Dermis blood vessel endothelial cell (primary cell): ENCODE results near the gene PUDP. TPM values are rescaled to one million over a fixed set of nuclear protein-coding genes. Genes with fewer than 3 reads are reported as not detected.
"Not testable (repeated sequence)": the region's sequence is repeated elsewhere in the genome, so short reads cannot be mapped to it uniquely, and the experiment has no call there.

Source experiments
- DNase-seq: peaks from one replicate; pipeline ENCODE4 v3.0.0; 2010
- total RNA-seq: library from RNA; depleted of rRNA; stranded (reverse); fragments of >200 nt; gene quantifications from 2 replicates; pipeline ENCODE4 v1.2.3, GENCODE V29; 2014

PUDP gene
- total RNA-seq, 1 donor from 2014 or later = 11.4 TPM

DNA sequence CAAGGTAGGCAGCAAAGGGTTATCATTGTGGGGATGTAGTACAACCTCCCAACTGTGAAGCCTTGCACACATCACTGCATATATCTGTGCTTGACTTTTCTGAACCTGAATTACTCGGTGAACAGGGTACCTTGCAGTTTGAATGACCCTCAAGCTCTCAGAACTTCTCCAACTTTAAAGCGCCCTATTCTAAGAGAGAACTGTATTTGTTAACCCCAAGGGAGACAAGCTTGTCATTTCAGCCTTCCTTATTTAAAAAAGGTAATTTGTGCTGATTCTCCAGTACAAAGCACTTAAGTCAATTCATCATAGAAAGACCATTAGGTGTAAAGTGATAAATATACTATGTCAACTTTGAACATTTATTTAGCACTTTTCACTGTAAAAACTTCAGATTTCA is 122.5 kb downstream of the PUDP start:
- no peak for DNase-seq

DNA sequence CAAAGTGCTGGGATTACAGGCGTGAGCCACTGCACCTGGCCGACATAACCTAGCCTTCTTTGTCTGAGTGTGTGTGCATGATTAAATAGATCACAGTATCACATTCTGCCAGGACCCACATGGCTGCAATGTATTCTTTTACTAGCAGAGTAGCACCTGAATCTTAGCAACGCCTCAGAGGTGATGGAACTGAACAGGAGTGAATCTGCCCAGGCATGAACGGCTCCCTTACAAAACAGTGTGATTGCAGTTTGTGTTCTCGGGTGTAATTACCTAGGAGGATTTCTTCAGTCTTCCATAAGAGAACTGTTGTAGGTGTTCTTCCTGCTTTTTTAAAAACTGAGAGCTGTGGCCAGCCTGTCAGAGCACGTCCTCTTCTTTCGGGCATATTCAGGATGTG is 123.1 kb downstream of the PUDP start:
- no peak for DNase-seq

DNA sequence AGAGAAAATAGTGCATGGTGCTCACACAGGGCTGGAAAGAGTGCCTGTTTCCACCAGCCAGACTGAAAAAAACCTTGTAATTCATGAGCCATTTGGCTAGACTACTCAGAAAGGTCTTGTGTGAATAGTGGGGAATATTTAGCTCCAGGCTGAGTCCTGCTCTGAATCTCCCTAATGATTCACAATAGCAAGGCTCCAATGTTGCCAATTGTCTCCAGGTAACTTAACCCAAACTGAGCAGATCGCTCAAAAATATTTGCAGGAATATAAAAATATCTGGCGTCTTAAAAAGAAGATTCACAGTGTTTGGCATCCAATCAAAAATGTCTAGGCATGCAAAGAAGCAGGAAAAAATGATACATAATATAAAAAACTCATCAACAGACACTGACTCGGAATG is 125.0 kb downstream of the PUDP start:
- not testable (repeated sequence) for DNase-seq

DNA sequence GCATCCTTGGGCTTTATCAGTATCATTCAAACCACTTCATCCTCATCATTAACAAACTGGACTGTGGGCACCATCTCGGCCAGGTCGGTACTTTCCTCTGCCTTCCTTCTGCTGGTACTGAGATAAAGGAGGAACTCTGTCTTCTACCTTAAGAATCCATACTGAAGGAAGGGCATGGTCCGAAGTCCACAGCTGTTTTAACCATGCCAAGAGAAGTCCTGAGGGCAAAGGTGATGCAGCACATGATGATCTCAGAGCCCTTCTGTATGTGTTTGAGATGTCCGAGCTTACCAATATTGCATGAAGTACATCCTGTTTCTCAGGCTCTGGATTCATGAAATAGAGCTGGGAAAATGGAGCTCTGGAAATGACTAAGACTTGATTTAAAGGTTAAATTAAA is 126.0 kb downstream of the PUDP start:
- no peak for DNase-seq

DNA sequence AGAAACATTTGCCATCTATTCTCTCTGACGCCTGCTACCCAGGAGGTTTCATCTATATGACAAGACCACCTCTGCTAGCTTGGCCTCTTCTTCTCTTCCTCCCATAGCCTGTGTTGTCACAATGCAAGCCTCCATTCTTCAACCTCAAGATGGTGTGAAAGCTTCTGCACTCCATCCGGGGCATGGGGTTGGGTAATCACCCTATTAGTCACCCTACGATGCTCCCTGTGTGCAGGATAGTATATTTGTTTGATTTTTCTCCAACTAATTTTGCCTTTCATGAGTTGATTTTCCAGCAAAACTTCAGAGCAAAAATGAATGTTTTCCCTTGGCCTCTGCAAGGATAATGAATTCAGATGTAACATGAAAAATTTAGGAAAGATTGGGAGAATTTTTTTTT is 128.4 kb downstream of the PUDP start:
- DNase-seq = no peak

DNA sequence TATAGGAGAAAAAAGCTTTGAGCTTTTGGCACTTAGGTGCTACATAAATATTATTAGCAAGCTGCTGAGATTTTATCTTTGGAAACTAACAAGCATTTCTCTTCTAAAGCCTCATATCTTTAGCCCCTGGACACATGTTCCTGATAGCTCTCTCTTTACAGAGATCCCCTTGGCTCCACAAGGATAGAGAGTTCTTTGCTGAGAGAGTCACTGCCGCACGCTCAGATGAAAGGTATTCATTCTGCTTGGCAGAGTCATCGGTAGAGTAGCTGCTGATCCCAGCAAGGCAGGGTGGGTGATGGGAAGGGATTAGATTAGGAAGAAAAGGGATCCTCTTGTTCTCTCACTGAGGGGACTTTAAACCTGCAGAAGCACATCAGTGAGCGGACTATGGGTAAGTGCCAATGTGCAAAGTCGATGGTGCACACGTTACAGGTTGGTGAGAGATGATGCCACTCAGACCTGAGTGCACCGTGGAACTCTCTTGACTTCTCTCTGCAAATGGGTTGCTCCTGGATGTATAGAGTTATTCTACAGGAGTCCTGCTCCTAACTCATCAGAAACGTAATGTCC is 135.6 kb downstream of the PUDP start:
- not testable (repeated sequence) for DNase-seq

DNA sequence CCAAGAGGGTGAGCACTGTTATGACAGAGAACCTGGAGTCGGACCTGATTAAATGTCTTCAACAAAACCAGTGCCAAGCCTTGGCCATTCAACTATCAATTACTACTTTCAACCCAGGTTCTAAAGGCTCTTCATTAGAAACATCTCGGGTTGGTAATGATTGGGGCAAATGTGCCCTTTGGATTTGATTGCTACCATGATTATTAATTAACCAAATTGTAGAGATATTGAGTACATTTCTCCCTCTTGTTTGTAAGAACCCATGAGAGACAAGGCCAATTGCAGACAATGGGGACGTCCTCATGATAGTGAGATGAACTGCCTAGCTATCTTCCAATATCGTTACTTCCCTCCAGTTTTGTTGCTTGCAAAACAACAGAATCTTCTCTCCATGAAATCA is 137.1 kb downstream of the PUDP start:
- not testable (repeated sequence) for DNase-seq

DNA sequence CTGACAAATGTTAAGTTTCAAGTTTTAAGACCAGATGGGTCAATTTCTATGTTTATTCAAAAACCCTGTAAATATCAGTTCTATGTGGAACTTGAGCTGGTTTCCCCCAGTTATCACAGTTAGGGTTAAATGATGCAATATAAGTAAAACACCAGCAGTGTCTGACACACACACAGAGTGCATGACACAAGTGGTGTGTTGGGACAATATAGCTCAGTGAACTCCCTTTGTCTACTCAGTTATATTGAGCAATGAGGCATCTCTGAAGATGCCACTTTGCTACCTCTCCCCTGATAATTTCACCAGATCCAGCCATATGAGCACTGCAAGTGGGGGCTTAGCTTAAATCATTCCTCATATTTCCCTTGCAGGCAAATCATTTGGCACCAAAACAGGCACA is 140.6 kb downstream of the PUDP start:
- not testable (repeated sequence) for DNase-seq

Other genes starting within 250 kb of the PUDP start
- 3.1 and 6.1 TPM in 2 replicates for gene STS, start 441 bp downstream of the PUDP start, total RNA-seq